Measurements from ENCODE around the gene SDC3.
"Not testable (repeated sequence)": the region's sequence is repeated elsewhere in the genome, so short reads cannot be mapped to it uniquely, and the experiment has no call there.

SDC3 gene

GRCh38 chr1:30874176-30874575 is 34.4 kb downstream of the SDC3 start:
- DNase-seq, result no peak

- DNase-seq, result no peak
These were observed 35.7 kb downstream of the SDC3 start for GRCh38 chr1:30872948-30873263.

GRCh38 chr1:30872033-30872947 is 36.3 kb downstream of the SDC3 start:
- DNase-seq, result peak; percentile 75 to 91

- DNase-seq, result no peak
These were observed 37.2 kb downstream of the SDC3 start for GRCh38 chr1:30871276-30871871.

GRCh38 chr1:30870656-30871055 is 37.9 kb downstream of the SDC3 start:
- DNase-seq, result no peak

GRCh38 chr1:30870035-30870434 is 38.5 kb downstream of the SDC3 start:
- DNase-seq, result no peak

GRCh38 chr1:30868833-30869435 is 39.6 kb downstream of the SDC3 start:
- no peak for DNase-seq

GRCh38 chr1:30868057-30868456 is 40.5 kb downstream of the SDC3 start:
- DNase-seq, result not testable (repeated sequence)

GRCh38 chr1:30867537-30867936 is 41.0 kb downstream of the SDC3 start:
- DNase-seq, result no peak

GRCh38 chr1:30866594-30866993 is 42.0 kb downstream of the SDC3 start:
- no peak for DNase-seq

- DNase-seq, result no peak
These were observed 43.9 kb downstream of the SDC3 start for GRCh38 chr1:30864681-30865080.

GRCh38 chr1:30863858-30864604 is 44.5 kb downstream of the SDC3 start:
- DNase-seq, result no peak

GRCh38 chr1:30860320-30860652 is 48.3 kb downstream of the SDC3 start:
- DNase-seq, result no peak

- DNase-seq, result no peak
These were observed 50.6 kb downstream of the SDC3 start for GRCh38 chr1:30857964-30858363.

GRCh38 chr1:30857062-30857461 is 51.5 kb downstream of the SDC3 start:
- DNase-seq, result no peak

- DNase-seq, result no peak
These were observed 52.2 kb downstream of the SDC3 start for GRCh38 chr1:30856260-30856790.

GRCh38 chr1:30855686-30856259 is 52.8 kb downstream of the SDC3 start:
- DNase-seq, result no peak

GRCh38 chr1:30853350-30853749 is 55.2 kb downstream of the SDC3 start:
- no peak for DNase-seq

- peak; percentile 72 to 80 for DNase-seq
These were observed 56.5 kb downstream of the SDC3 start for GRCh38 chr1:30852026-30852425.

- no peak for DNase-seq
These were observed 57.3 kb downstream of the SDC3 start for GRCh38 chr1:30851286-30851685.

GRCh38 chr1:30850607-30851006 is 58.0 kb downstream of the SDC3 start:
- no peak for DNase-seq

GRCh38 chr1:30848130-30848529 is 60.4 kb downstream of the SDC3 start:
- no peak for DNase-seq

All from inflammatory macrophage treated with lipopolysaccharide for 1 hour (primary cell).